Measurements from ENCODE around the gene CYB5D1. TPM values are rescaled to one million over a fixed set of nuclear protein-coding genes. Genes with fewer than 3 reads are reported as not detected.

The CYB5D1 gene
- total RNA-seq, 4 donors from 2014 or later = 12.0 to 18.7 (median 13.7) TPM

GRCh38 chr17:7883781-7884386 lies 26.1 kb downstream of the CYB5D1 start:
- no peaks in the 10 kb centered on the region for H3K9me3 ChIP-seq
- WGBS, 2 donors (ENCODE audit: low coverage in 1 of 2) = 0% methylated on average over 3 of the region's 3 CpGs; no CpG with 5 or more reads in 1 of the 2 donors
- no peak for TF ChIP-seq CTCF (IDR thresholded peaks at IDR 0.05)
- TF ChIP-seq POLR2A (IDR thresholded peaks at IDR 0.05) = no peak
- TF ChIP-seq POLR2AphosphoS5 (IDR thresholded peaks at IDR 0.05) = no peak
- no peak for TF ChIP-seq EP300 (IDR thresholded peaks at IDR 0.05)
- H3K27ac ChIP-seq = peak overlapping the region in 3 of 4 donors; percentile 56 to 95 (median 87)
- no peak for ATAC-seq
- peaks cover 6 to 72% (median 35%) of the 10 kb centered on the region in 3 donors for H3K4me1 ChIP-seq
- H3K36me3 ChIP-seq = peaks cover 0 to 11% of the 10 kb centered on the region in 2 donors
- peak overlapping the region in 1 of 2 donors; percentile 67 for H3K4me3 ChIP-seq
- no peaks in the 10 kb centered on the region for H3K27me3 ChIP-seq

- Histone ChIP-seq H3K4me3 (peak overlapping the region; percentile 67 to 86), H3K36me3 (peaks cover 0 to 11% of the 10 kb centered on the region in 2 donors), H3K4me1 (peaks cover 6 to 81% (median 44%) of the 10 kb centered on the region in 3 donors), H3K9me3 (no peaks in the 10 kb centered on the region), H3K27ac (peak overlapping the region; percentile 65 to 97 (median 91)), H3K27me3 (no peaks in the 10 kb centered on the region)
- 0% methylated on average over 1 to 29 of the region's 100 CpGs for WGBS, 2 donors (ENCODE audit: low coverage in 1 of 2)
- no peak for ATAC-seq
- TF ChIP-seq CTCF (IDR thresholded peaks at IDR 0.05) (no peak), POLR2AphosphoS5 (IDR thresholded peaks at IDR 0.05) (no peak), EP300 (IDR thresholded peaks at IDR 0.05) (no peak), POLR2A (IDR thresholded peaks at IDR 0.05) (no peak)
These were observed 27.0 kb downstream of the CYB5D1 start for GRCh38 chr17:7884581-7885366.

- H3K36me3 ChIP-seq = peaks cover 0 to 6% of the 10 kb centered on the region in 2 donors
- H3K4me1 ChIP-seq = peaks cover 6 to 89% (median 48%) of the 10 kb centered on the region in 3 donors
- peak overlapping the region; percentile 67 to 86 for H3K4me3 ChIP-seq
- peak in 1 of 2 donors; percentile 6 for TF ChIP-seq POLR2A (IDR thresholded peaks at IDR 0.05)
- no peak for TF ChIP-seq CTCF (IDR thresholded peaks at IDR 0.05)
- no peak for TF ChIP-seq POLR2AphosphoS5 (IDR thresholded peaks at IDR 0.05)
- TF ChIP-seq EP300 (IDR thresholded peaks at IDR 0.05) = no peak
- peak overlapping the region; percentile 59 to 97 (median 91) for H3K27ac ChIP-seq
- ATAC-seq = no peak
- no peaks in the 10 kb centered on the region for H3K9me3 ChIP-seq
- H3K27me3 ChIP-seq = no peaks in the 10 kb centered on the region
- WGBS, 2 donors (ENCODE audit: low coverage in 1 of 2) = 0% methylated on average over 3 to 6 of the region's 64 CpGs
These were observed 27.8 kb downstream of the CYB5D1 start for GRCh38 chr17:7885367-7886226.

GRCh38 chr17:7886227-7887037 lies 28.6 kb downstream of the CYB5D1 start:
- Histone ChIP-seq H3K4me3 (peak overlapping the region; percentile 67 to 86), H3K9me3 (no peaks in the 10 kb centered on the region), H3K36me3 (peaks cover 0 to 9% of the 10 kb centered on the region in 2 donors), H3K27ac (peak overlapping the region; percentile 59 to 97 (median 91)), H3K4me1 (peaks cover 6 to 87% (median 48%) of the 10 kb centered on the region in 3 donors), H3K27me3 (no peaks in the 10 kb centered on the region)
- no peak for ATAC-seq
- TF ChIP-seq POLR2AphosphoS5 (IDR thresholded peaks at IDR 0.05) (no peak), CTCF (IDR thresholded peaks at IDR 0.05) (peak in 3 of 4 experiments; percentile 4 to 5 (median 5))
- 0 to 2% methylated on average over 1 to 13 of the region's 30 CpGs for WGBS, 2 donors (ENCODE audit: low coverage in 1 of 2)

Measured in gastroesophageal sphincter (tissue), 4 donors.